Keratinocyte (primary cell): ENCODE measurements around the gene TEKTIP1. TPM values are rescaled to one million over a fixed set of nuclear protein-coding genes. Genes with fewer than 3 reads are reported as not detected.

ENCODE experiments used
- DNase-seq: peaks from one replicate; pipeline ENCODE4 v3.0.0-alpha.2; 2011; ENCODE audit warnings: low read depth, missing footprints, low spot score
- FAIRE-seq: peaks from 2 replicates; lab custom pipeline; 2011; peaks lifted over from hg19 to GRCh38; lab: Jason Lieb, UNC
- H2AFZ ChIP-seq: 2 replicates; pipeline ENCODE4 v1.6.0; 2012; ENCODE audit warnings: low read length, control low read depth, inconsistent platforms; ENCODE audit not compliant: control insufficient read depth
- H3K27ac ChIP-seq: 2 replicates; pipeline ENCODE4 v1.5.1; 2011; ENCODE audit warnings: low read length; ENCODE audit not compliant: control insufficient read depth, insufficient read depth
- H3K27me3 ChIP-seq: 3 replicates; pipeline ENCODE4 v1.6.0; 2011; ENCODE audit warnings: low read length; ENCODE audit not compliant: control insufficient read depth, insufficient read depth; ENCODE audit errors: extremely low read depth
- H3K36me3 ChIP-seq, 2 experiments: 2 replicates in 1 of 2; 3 replicates in 1 of 2; pipeline ENCODE4 v1.5.1; 2011; ENCODE audit warnings: low read length in 2 of 2, mild to moderate bottlenecking in 1 of 2; ENCODE audit not compliant: control insufficient read depth in 2 of 2, insufficient read depth in 2 of 2; ENCODE audit errors: extremely low read depth in 1 of 2
- H3K4me1 ChIP-seq: 3 replicates; pipeline ENCODE4 v1.5.1; 2011; ENCODE audit warnings: low read length; ENCODE audit not compliant: control insufficient read depth, insufficient read depth; ENCODE audit errors: extremely low read depth
- H3K4me2 ChIP-seq: 3 replicates; pipeline ENCODE4 v1.6.0; 2011; ENCODE audit warnings: low read depth, low read length; ENCODE audit not compliant: control insufficient read depth, insufficient read depth; ENCODE audit errors: extremely low read depth
- H3K4me3 ChIP-seq, 3 experiments: fragments of 200-600 bp in 1 of 3; sonication (generic) in 1 of 3; 2 replicates in 2 of 3; 3 replicates in 1 of 3; pipeline ENCODE4 v1.5.1; 2011 to 2016; ENCODE audit warnings: low read length in 3 of 3, mild to moderate bottlenecking in 3 of 3, control low read depth in 2 of 3, inconsistent platforms in 1 of 3, low read depth in 1 of 3, mixed read lengths in 1 of 3, mixed run types in 1 of 3, moderate library complexity in 1 of 3; ENCODE audit not compliant: control insufficient read depth in 2 of 3, insufficient read depth in 2 of 3; ENCODE audit errors: extremely low read depth in 1 of 3
- H3K79me2 ChIP-seq: 2 replicates; pipeline ENCODE4 v1.6.0; 2012; ENCODE audit warnings: low read length; ENCODE audit not compliant: control insufficient read depth, insufficient read depth
- H3K9ac ChIP-seq: 3 replicates; pipeline ENCODE4 v1.6.0; 2011; ENCODE audit warnings: low read length; ENCODE audit not compliant: control insufficient read depth, insufficient read depth; ENCODE audit errors: extremely low read depth
- H3K9me1 ChIP-seq: 3 replicates; pipeline ENCODE4 v1.6.0; 2011; ENCODE audit warnings: low read length; ENCODE audit not compliant: control insufficient read depth, insufficient read depth; ENCODE audit errors: extremely low read depth
- H3K9me3 ChIP-seq: 2 replicates; pipeline ENCODE4 v1.5.1; 2012; ENCODE audit warnings: low read depth, low read length; ENCODE audit not compliant: control insufficient read depth
- H4K20me1 ChIP-seq: 3 replicates; pipeline ENCODE4 v1.6.0; 2011; ENCODE audit warnings: low read length; ENCODE audit not compliant: control insufficient read depth, insufficient read depth; ENCODE audit errors: extremely low read depth
- CTCF ChIP-seq, 3 experiments: IDR thresholded peaks in 1 of 3; conservative IDR thresholded peaks in 1 of 3; optimal IDR thresholded peaks in 1 of 3; 2 replicates in 2 of 3; 3 replicates in 1 of 3; pipeline versions ENCODE3 to v1.5.1; 2011; ENCODE audit warnings: low read length in 3 of 3, mild to moderate bottlenecking in 3 of 3, moderate library complexity in 2 of 3, control low read depth in 1 of 3, inconsistent platforms in 1 of 3; ENCODE audit not compliant: insufficient read depth in 2 of 3; ENCODE audit errors: extremely low read depth in 1 of 3
- EZH2 ChIP-seq: IDR thresholded peaks from one replicate; pipeline ENCODE4 v1.6.1; 2012; ENCODE audit warnings: inconsistent platforms, mild to moderate bottlenecking, low read length, moderate library complexity
- dilution Hi-C: fragments of 300-500 bp; cut with MboI; formaldehyde crosslinking; loops from one replicate; pipeline ENCODE4 v1.7.0; 2020; ENCODE audit warnings: low sequenced_read_pairs; ENCODE audit not compliant: extremely low pct_ligation_motif_present
- polyA plus RNA-seq, 5 experiments: library from polyadenylated mRNA; depleted of rRNA in 3 of 5; stranded (reverse) in 3 of 5; stranded (forward) in 1 of 5; unstranded in 1 of 5; fragments of >200 nt; gene quantifications; 1 replicate in 1 of 5; 2 replicates in 3 of 5; 3 replicates in 1 of 5; pipeline versions ENCODE4 v1.2.1 to v1.2.3, GENCODE V29; 2011 to 2012; ENCODE audit warnings: missing spikeins in 2 of 5, low read depth in 1 of 5, low replicate concordance in 1 of 5

Gene TEKTIP1
- polyA plus RNA-seq, 1 donor (not counting 4 experiments of a cell fraction or from before 2014, with no cell fraction given): not detected

- DNase-seq (no peak), FAIRE-seq (no peak)
- H2AFZ ChIP-seq: no peak overlapping the region
- no peak overlapping the region for H3K4me2 ChIP-seq
- no peaks in the 10 kb centered on the region for H3K9me3 ChIP-seq
- no peak overlapping the region for H3K9ac ChIP-seq
- H3K27ac ChIP-seq: no peak overlapping the region
- H3K4me3 ChIP-seq: no peak overlapping the region
- dilution Hi-C loops: no loop called here
- H3K9me1 ChIP-seq: peaks cover 11% of the 10 kb centered on the region
- peaks cover 90% of the 10 kb centered on the region for H3K79me2 ChIP-seq
- H3K4me1 ChIP-seq: peaks cover 23% of the 10 kb centered on the region
- peaks cover 34% of the 10 kb centered on the region for H4K20me1 ChIP-seq
- TF ChIP-seq EZH2: no peak
- no peak for TF ChIP-seq CTCF (optimal IDR thresholded peaks at IDR 0.05 in 1 of 3, IDR thresholded peaks at IDR 0.05 in 1 of 3, conservative IDR thresholded peaks at IDR 0.05 in 1 of 3; ENCODE audit: extremely low read depth in 1 of 3, insufficient read depth in 2 of 3, low read length in 3 of 3)
- no peaks in the 10 kb centered on the region for H3K27me3 ChIP-seq
- peaks cover 19 to 22% of the 10 kb centered on the region in 2 experiments for H3K36me3 ChIP-seq
Observed at GRCh38 chr19:3510727-3511126, 28.2 kb upstream of the TEKTIP1 start.

GRCh38 chr19:3511506-3512251 lies 27.3 kb upstream of the TEKTIP1 start:
- no peaks in the 10 kb centered on the region for H3K9me3 ChIP-seq
- H3K36me3 ChIP-seq: peaks cover 20 to 22% of the 10 kb centered on the region in 2 experiments
- DNase-seq (no peak), FAIRE-seq (no peak)
- no peak overlapping the region for H3K9ac ChIP-seq
- TF ChIP-seq CTCF (optimal IDR thresholded peaks at IDR 0.05 in 1 of 3, IDR thresholded peaks at IDR 0.05 in 1 of 3, conservative IDR thresholded peaks at IDR 0.05 in 1 of 3; ENCODE audit: extremely low read depth in 1 of 3, insufficient read depth in 2 of 3, low read length in 3 of 3): no peak
- no peak for TF ChIP-seq EZH2
- peaks cover 23% of the 10 kb centered on the region for H3K4me1 ChIP-seq
- peaks cover 34% of the 10 kb centered on the region for H4K20me1 ChIP-seq
- no peaks in the 10 kb centered on the region for H3K27me3 ChIP-seq
- H3K79me2 ChIP-seq: peaks cover 96% of the 10 kb centered on the region
- H3K9me1 ChIP-seq: peaks cover 11% of the 10 kb centered on the region
- no peak overlapping the region for H3K4me2 ChIP-seq
- dilution Hi-C loops: no loop called here
- no peak overlapping the region for H2AFZ ChIP-seq
- no peak overlapping the region for H3K27ac ChIP-seq
- H3K4me3 ChIP-seq: no peak overlapping the region
